B cell (primary cell): ENCODE results near the gene LPIN3.

ENCODE experiments used
- CTCF ChIP-seq: fragments of 200-600 bp; IDR thresholded peaks from one replicate; pipeline ENCODE4 v1.8.0; 2022; ENCODE audit warnings: antibody characterized with exemption, mild to moderate bottlenecking
- EZH2 ChIP-seq: IDR thresholded peaks from 2 replicates; pipeline ENCODE4 v1.6.1; 2012; ENCODE audit warnings: borderline replicate concordance, low read depth, mild to moderate bottlenecking, moderate library complexity, low read length; ENCODE audit not compliant: insufficient read depth, poor library complexity, severe bottlenecking

DNA sequence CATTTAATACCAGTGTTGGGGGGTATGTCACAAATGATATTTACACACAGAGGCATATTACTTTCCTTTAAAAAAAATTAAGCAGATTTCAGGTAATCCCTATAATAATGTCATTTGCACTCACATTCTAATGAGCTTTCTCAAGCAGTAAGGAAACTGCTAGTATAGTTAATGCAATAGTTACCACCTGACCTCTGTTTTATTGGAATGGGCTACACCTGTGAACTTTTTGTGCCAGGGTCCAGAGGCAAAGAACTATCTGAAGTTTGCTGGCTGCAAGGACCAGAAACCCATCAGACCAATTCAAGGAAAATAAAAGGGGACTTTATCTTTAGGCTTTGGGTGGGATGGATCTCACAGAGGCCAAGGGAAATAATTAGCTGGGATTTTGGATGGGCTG lies 20.2 kb upstream of the LPIN3 start:
- no peak for TF ChIP-seq CTCF
- TF ChIP-seq EZH2, result no peak
